ENCODE measurements around the gene PRKN.

- TF ChIP-seq EZH2phosphoT487 (IDR thresholded peaks at IDR 0.05) (no peak), EZH2 (IDR thresholded peaks at IDR 0.05) (no peak)
These were observed 766.5 kb downstream of the PRKN start for GRCh38 chr6:161961046-161961445.

Data from neural progenitor cell (in vitro differentiated cells).